OCI-LY1 (cell line): ENCODE data around the gene CDS1.

Experiments used
- EZH2 ChIP-seq: fragments of 200-600 bp; sonication (generic), shearing (Covaris generic); IDR thresholded peaks from 2 replicates; pipeline ENCODE4 v1.8.0; 2017; ENCODE audit warnings: borderline replicate concordance, mixed run types, mild to moderate bottlenecking, antibody characterized with exemption, low read length, moderate library complexity, mixed read lengths
- TF ChIP-seq, protein P1 (sequence below): fragments of 200-600 bp; sonication (generic), shearing (Covaris generic); IDR thresholded peaks from 2 replicates; pipeline ENCODE4 v1.5.1; 2017; ENCODE audit warnings: mild to moderate bottlenecking, antibody characterized with exemption, low read length, moderate library complexity, mixed read lengths

DNA sequence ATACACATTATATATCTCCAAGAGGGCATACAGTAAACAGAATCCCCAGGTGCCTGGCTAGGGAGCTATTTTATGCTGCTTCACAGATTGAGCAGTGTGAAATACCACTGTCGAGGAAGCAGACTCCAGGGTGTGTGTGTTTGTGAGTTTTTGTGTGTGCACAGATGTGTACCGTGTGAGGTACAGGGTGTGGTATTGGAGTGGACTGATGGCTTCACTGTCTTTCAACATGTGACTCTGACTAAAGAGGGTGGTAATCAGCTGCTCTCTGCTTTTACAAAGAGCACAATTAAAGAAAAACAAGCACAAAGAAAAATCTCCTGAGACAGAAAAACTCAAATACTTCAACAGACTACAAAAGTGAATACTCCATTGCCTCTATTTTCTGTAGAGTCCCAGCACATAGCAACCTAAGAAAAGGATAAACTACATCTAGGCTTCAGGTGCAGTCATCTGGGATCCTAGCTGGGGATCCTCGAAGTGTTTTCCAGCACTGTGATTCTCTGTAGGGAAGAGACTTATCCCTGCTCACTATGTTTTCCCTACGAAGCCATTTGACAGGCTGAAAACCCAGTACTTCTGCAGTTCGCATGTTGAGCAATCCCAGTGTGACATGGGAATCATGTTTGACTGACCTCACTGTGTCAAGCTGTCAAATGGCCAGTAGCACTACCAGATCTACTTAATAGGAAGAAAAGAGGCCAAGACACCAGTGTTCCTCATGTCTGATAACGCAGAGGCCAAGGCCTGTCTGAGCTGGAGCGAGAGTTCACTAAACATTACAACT, 100.3 kb downstream of the CDS1 start:
- TF ChIP-seq, protein P1, sequence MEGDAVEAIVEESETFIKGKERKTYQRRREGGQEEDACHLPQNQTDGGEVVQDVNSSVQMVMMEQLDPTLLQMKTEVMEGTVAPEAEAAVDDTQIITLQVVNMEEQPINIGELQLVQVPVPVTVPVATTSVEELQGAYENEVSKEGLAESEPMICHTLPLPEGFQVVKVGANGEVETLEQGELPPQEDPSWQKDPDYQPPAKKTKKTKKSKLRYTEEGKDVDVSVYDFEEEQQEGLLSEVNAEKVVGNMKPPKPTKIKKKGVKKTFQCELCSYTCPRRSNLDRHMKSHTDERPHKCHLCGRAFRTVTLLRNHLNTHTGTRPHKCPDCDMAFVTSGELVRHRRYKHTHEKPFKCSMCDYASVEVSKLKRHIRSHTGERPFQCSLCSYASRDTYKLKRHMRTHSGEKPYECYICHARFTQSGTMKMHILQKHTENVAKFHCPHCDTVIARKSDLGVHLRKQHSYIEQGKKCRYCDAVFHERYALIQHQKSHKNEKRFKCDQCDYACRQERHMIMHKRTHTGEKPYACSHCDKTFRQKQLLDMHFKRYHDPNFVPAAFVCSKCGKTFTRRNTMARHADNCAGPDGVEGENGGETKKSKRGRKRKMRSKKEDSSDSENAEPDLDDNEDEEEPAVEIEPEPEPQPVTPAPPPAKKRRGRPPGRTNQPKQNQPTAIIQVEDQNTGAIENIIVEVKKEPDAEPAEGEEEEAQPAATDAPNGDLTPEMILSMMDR = no peak
- TF ChIP-seq EZH2 = no peak
